ENCODE results near the gene TMC5. TPM values are rescaled to one million over a fixed set of nuclear protein-coding genes. Genes with fewer than 3 reads are reported as not detected.
"Not testable (repeated sequence)": the region's sequence is repeated elsewhere in the genome, so short reads cannot be mapped to it uniquely, and the experiment has no call there.

TMC5 gene
- total and polyA plus RNA-seq, 2 of the 8 experiments (the other 6 are each of a cell fraction or from before 2014, with no cell fraction given) = 1.6 to 1.8 TPM

- H3K14ac ChIP-seq (ENCODE audit: insufficient read length); H2BK120ac ChIP-seq (replicated peaks; ENCODE audit: low read depth, low read length); H2AFZ ChIP-seq (ENCODE audit: low read length); H3K4me1 ChIP-seq (replicated peaks in 1 of 4; ENCODE audit: control insufficient read depth in 3 of 4, insufficient read depth in 4 of 4, low read length in 3 of 4); H3K9ac ChIP-seq (replicated peaks in 1 of 4; ENCODE audit: extremely low read depth in 1 of 4, low read depth in 3 of 4, low read length in 3 of 4); H3K9me3 ChIP-seq (ENCODE audit: insufficient read depth in 2 of 2, low read depth in 1 of 2, low read length in 1 of 2); H3K4me3 ChIP-seq (ENCODE audit: extremely low read depth in 1 of 4, insufficient read depth in 2 of 4, low read depth in 3 of 4, low read length in 4 of 4); H3K27me3 ChIP-seq (replicated peaks in 1 of 4; ENCODE audit: control insufficient read depth in 3 of 4, extremely low read depth in 1 of 4, insufficient read depth in 3 of 4, low read length in 3 of 4); H3K23me2 ChIP-seq (ENCODE audit: low read depth, low read length); H3K56ac ChIP-seq (replicated peaks; ENCODE audit: insufficient read length, low read depth, low read length); DNase-seq (ENCODE audit: low read depth in 1 of 2, low spot score in 2 of 2); H4K5ac ChIP-seq (ENCODE audit: insufficient read length, low read depth, low read length); POLR2A ChIA-PET (ENCODE audit: partially characterized antibody); H3K79me1 ChIP-seq (ENCODE audit: low read depth, low read length); H2BK15ac ChIP-seq (ENCODE audit: low read length); H2BK12ac ChIP-seq (ENCODE audit: low read depth, low read length); H3K36me3 ChIP-seq (ENCODE audit: control insufficient read depth in 2 of 4, insufficient read depth in 4 of 4, low read length in 3 of 4); H3K27ac ChIP-seq (ENCODE audit: low read depth, low read length); H2AK5ac ChIP-seq (ENCODE audit: low read depth, low read length); H4K8ac ChIP-seq (ENCODE audit: extremely low read depth, insufficient read depth, low read length); H3K4me2 ChIP-seq (ENCODE audit: insufficient read depth in 1 of 2, low read depth in 2 of 2, low read length in 2 of 2); H4K91ac ChIP-seq (replicated peaks; ENCODE audit: insufficient read length, low read length); H2BK20ac ChIP-seq (ENCODE audit: low read length); H4K20me1 ChIP-seq (replicated peaks in 1 of 2; ENCODE audit: control insufficient read depth in 1 of 2, insufficient read depth in 2 of 2, low read length in 2 of 2); H3K79me2 ChIP-seq (ENCODE audit: control insufficient read depth in 1 of 2, insufficient read depth in 2 of 2, low read length in 2 of 2); FAIRE-seq; H3K23ac ChIP-seq (ENCODE audit: insufficient read length); H3K18ac ChIP-seq (ENCODE audit: extremely low read depth, low read length); H3K4ac ChIP-seq (replicated peaks; ENCODE audit: insufficient read length, low read depth, low read length); H2BK5ac ChIP-seq (ENCODE audit: low read depth, low read length): not testable (repeated sequence)
- WGBS, 2 experiments (ENCODE audit: extremely low coverage in 1 of 2, insufficient coverage in 1 of 2, insufficient read length in 1 of 2, insufficient replicate concordance in 2 of 2, low coverage in 1 of 2, low lambda C conversion rate in 2 of 2, missing lambda C conversion rate in 1 of 2) = 87% methylated on average over 4 of the region's 4 CpGs; no CpG with 5 or more reads in 1 of the 2 experiments
- CTCF ChIA-PET (ENCODE audit: partially characterized antibody) = interaction anchor here (0.9 to 1.0 kb wide), 3 partner anchors 9 to 183 kb away, joined by 3 to 4 read pairs (median 3); no protein-coding TSS in a partner anchor
These were observed 21.9 kb upstream of the TMC5 start for GRCh38 chr16:19395646-19396267.
